LoVo (cell line): ENCODE data around the gene TMEM250.
"Not testable (repeated sequence)": the region's sequence is repeated elsewhere in the genome, so short reads cannot be mapped to it uniquely, and the experiment has no call there.

Experiments
- DNase-seq: peaks from one replicate; pipeline ENCODE4 v3.0.0-alpha.2; 2016; ENCODE audit warnings: low spot score

TMEM250 gene

GRCh38 chr9:136118320-136119060, at the start of gene TMEM250:
TMEM250 (minus strand) TSS chr9:136118875; CDS start chr9:136116900, 1,975 bp downstream.
- DNase-seq, result peak; percentile 99

DNA sequence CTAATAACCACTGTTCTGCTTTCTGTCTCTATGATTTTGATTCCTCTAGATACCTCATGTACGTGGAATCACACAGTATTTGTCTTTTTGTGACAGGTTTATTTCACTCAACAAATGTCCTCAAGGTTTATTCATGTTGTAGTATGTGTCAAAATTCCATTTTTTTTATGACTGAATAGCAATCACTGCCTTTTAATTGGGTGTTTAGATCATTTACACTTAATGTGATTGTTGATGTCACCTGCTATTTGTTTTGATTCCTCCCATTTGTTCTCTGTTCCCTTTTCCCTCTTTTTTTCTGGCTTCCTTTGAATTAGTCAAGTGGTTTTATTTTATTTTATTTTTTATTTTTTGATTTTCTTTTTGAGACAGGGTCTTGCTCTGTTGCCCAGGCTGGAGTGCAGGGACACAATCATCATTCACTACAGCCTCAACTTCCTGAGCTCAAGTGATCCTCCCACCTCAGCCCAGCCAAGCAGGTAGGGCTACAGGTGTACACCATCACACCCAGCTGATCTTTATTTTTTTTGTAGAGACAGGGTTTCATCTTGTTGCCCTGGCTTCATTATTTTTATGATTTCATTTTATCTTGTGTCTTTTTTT, 44.7 kb upstream of the TMEM250 start:
- no peak for DNase-seq

GRCh38 chr9:136160995-136161610, 42.4 kb upstream of the TMEM250 start:
- no peak for DNase-seq

- no peak for DNase-seq
These were observed 41.7 kb upstream of the TMEM250 start for GRCh38 chr9:136160381-136160841.

DNA sequence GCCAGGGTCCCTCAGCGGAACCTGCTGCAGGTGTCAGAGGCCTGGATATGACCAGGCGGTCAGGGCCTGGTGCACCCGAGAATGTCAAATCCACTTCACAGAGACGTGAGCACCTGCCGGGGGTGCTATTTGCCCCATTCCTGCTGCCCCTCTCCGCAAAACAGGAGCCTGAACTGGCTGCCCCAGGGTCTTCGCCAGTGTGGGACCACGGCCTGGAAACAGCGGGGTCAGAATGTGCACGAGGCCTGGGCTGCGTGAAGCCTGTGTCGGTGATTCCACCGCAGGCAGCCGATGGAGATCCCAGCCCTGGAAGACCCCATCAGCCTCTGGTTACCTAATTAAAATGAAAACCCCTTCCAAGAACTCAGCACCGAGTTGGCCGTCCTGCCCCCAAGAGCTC, 41.2 kb upstream of the TMEM250 start:
- no peak for DNase-seq

GRCh38 chr9:136157477-136158265, 39.0 kb upstream of the TMEM250 start:
- no peak for DNase-seq

GRCh38 chr9:136156209-136157120, 37.8 kb upstream of the TMEM250 start:
- DNase-seq, result no peak

GRCh38 chr9:136155576-136155975, 36.9 kb upstream of the TMEM250 start:
- no peak for DNase-seq

- no peak for DNase-seq
These were observed 36.3 kb upstream of the TMEM250 start for GRCh38 chr9:136154943-136155342.

DNA sequence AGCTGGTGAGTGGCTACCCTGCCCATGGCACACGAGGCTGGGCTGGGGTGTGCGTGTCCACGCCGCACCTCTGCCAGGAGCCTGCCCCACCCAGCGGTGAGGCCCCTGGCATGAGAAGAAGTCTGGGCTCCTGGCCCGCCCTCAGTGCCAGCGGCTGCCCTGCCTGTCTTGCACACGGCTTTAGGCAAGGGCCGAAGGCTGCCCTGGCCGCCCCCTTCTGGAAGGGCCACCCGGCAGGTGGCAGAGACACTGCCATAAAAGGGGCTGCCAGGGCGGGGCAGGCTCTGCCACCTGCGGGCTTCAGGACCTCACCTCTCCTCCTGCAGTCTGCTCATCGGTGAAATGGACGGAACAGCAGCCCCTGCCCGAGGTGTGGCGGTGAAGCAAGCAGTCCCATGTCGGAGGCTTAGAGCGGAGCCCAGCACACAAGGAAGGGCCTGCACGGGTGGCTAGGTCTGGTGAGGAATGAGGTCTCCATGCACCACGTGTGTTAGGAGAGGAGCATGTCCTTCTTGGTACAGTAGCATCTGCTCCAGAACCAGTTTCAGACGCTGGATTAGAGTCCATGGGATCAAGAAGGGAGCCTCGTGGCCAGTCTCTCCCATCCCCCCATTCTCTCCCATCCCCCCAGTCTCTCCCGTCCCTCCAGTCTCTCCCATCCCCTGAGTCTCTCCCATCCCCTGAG, 34.8 kb upstream of the TMEM250 start:
- no peak for DNase-seq

- DNase-seq, result no peak
These were observed 34.3 kb upstream of the TMEM250 start for GRCh38 chr9:136152931-136153330.

DNA sequence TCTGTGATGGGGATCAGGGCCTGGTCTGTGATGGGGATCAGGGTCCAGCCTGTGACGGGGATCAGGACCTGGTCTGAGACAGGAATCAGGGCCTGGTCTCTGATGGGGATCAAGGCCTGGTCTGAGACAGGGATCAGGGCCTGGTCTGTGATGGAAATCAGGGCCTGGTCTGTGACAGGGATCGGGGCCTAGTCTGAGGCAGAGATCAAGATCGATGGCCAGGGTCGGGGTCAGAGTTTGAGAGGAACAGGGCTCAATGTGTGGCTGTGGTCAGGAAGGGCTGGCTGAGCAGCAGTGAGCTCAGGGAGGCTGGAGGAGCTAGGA, 33.8 kb upstream of the TMEM250 start:
- no peak for DNase-seq

GRCh38 chr9:136151848-136152542, 33.3 kb upstream of the TMEM250 start:
- DNase-seq, result no peak

DNA sequence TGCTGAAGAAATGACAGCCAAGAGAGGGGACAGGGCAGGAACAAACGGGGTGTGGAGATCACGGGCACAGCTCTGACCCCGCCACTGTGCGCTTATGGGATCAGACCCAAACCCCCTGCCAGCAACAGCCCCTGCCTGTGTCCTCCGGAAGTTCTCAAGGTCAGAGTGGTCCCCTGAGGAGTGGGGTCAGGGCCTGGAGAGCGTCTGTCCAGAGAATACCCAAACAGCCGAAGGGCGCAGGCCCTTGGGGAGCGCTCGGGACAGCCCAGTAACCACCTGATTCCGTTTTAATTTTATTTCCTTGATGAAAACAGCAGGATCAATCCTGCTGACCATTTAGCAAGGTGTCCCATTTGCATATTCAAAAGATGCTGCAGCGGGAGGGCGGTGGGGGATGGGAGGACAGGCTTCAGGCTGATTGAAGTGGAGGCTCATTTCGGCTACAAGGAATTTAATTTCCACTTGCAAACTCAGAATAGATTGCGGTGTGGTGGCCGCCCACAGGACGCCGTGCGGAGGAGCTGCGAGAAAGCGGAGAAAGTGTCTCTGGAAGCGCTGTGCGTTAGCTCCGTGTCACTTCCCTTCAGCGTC, 32.6 kb upstream of the TMEM250 start:
- no peak for DNase-seq

- not testable (repeated sequence) for DNase-seq
These were observed 32.1 kb upstream of the TMEM250 start for GRCh38 chr9:136150664-136151213.

DNA sequence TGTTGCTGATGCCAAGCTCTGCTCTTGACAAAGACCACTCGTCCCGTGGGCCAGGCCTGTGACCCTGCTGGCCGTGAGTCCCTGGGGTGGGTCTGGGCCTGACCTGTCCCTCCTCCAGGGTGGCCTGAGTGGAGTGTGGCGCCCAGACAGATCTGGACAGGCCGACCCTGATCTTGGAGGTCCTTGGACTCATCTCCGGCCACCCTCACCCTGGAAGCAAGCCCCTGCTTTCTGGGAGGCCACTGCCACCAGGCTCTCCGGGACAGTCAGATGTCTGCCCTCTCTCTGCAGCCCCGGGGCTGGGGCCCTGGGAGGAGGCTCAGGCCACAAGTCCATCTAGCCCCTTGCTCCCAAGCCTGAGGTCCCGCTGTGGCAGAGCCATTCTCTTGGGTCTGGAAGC, 31.2 kb upstream of the TMEM250 start:
- no peak for DNase-seq

- no peak for DNase-seq
These were observed 30.7 kb upstream of the TMEM250 start for GRCh38 chr9:136149337-136149736.

- DNase-seq, result no peak
These were observed 30.1 kb upstream of the TMEM250 start for GRCh38 chr9:136148766-136149165.

GRCh38 chr9:136147890-136148714, 29.4 kb upstream of the TMEM250 start:
- DNase-seq, result no peak
